CD14-positive monocyte (primary cell): ENCODE results near the gene RUNDC1. TPM values are rescaled to one million over a fixed set of nuclear protein-coding genes. Genes with fewer than 3 reads are reported as not detected.

Experiments
- DNase-seq, 3 donors: peaks; one replicate each; pipeline ENCODE4 v3.0.0-alpha.2; 2011 to 2022
- H2AFZ ChIP-seq: 2 replicates; pipeline ENCODE4 v1.6.0; 2012; ENCODE audit warnings: mild to moderate bottlenecking, low read depth, low read length, inconsistent platforms; ENCODE audit not compliant: insufficient read depth, poor library complexity, severe bottlenecking
- H3K27ac ChIP-seq, 2 donors: 1 replicate in 1 of 2; 2 replicates in 1 of 2; pipeline ENCODE4 v1.5.1; 2012 to 2013; ENCODE audit warnings: low read length in 2 of 2, control low read depth in 1 of 2, inconsistent platforms in 1 of 2, low read depth in 1 of 2, mild to moderate bottlenecking in 1 of 2
- H3K27me3 ChIP-seq, 2 donors: one replicate each; pipeline versions ENCODE4 v1.6.0 to v1.6.1; 2011 to 2013; ENCODE audit warnings: low read length in 2 of 2; ENCODE audit not compliant: control insufficient read depth in 2 of 2, insufficient read depth in 2 of 2
- H3K36me3 ChIP-seq, 2 donors: replicated peaks in 1 of 2; 1 replicate in 1 of 2; 2 replicates in 1 of 2; pipeline versions ENCODE4 v1.5.1 to v1.6.1; 2012 to 2013; ENCODE audit warnings: low read length in 2 of 2, control low read depth in 1 of 2, inconsistent platforms in 1 of 2, mild to moderate bottlenecking in 1 of 2; ENCODE audit not compliant: insufficient read depth in 2 of 2, control insufficient read depth in 1 of 2
- H3K4me1 ChIP-seq, 2 donors: 1 replicate in 1 of 2; 2 replicates in 1 of 2; pipeline versions ENCODE4 v1.5.1 to v1.6.1; 2012 to 2013; ENCODE audit warnings: low read length in 2 of 2, control low read depth in 1 of 2, inconsistent platforms in 1 of 2, mild to moderate bottlenecking in 1 of 2, moderate library complexity in 1 of 2; ENCODE audit not compliant: insufficient read depth in 2 of 2, control insufficient read depth in 1 of 2
- H3K4me2 ChIP-seq: replicated peaks from 2 replicates; pipeline ENCODE3; 2012; ENCODE audit warnings: low read length, moderate library complexity, mild to moderate bottlenecking; ENCODE audit not compliant: poor library complexity, severe bottlenecking; ENCODE audit errors: extremely low read depth
- H3K4me3 ChIP-seq, 3 experiments: fragments of 200-600 bp in 1 of 3; sonication (generic) in 1 of 3; replicated peaks in 1 of 3; 1 replicate in 2 of 3; 2 replicates in 1 of 3; pipeline ENCODE4 v1.5.1; 2011 to 2013; ENCODE audit warnings: low read length in 3 of 3, mild to moderate bottlenecking in 3 of 3, control low read depth in 2 of 3, low read depth in 2 of 3, inconsistent platforms in 1 of 3, moderate library complexity in 1 of 3
- H3K79me2 ChIP-seq: 2 replicates; pipeline ENCODE4 v1.6.0; 2012; ENCODE audit warnings: mild to moderate bottlenecking, control low read depth, inconsistent platforms, low read length, moderate library complexity; ENCODE audit not compliant: insufficient read depth
- H3K9ac ChIP-seq: 2 replicates; pipeline ENCODE4 v1.6.0; 2017; ENCODE audit warnings: low read length, mild to moderate bottlenecking; ENCODE audit not compliant: insufficient read depth, poor library complexity, severe bottlenecking
- H3K9me3 ChIP-seq, 2 donors: replicated peaks in 1 of 2; 1 replicate in 1 of 2; 2 replicates in 1 of 2; pipeline versions ENCODE4 v1.5.1 to v1.6.1; 2012 to 2013; ENCODE audit warnings: low read length in 2 of 2, control low read depth in 1 of 2; ENCODE audit not compliant: control insufficient read depth in 1 of 2, insufficient read depth in 1 of 2
- H4K20me1 ChIP-seq: 2 replicates; pipeline ENCODE4 v1.6.0; 2012; ENCODE audit warnings: mild to moderate bottlenecking, low read length, control low read depth, moderate library complexity; ENCODE audit not compliant: insufficient read depth
- H3K27ac Mint-ChIP-seq, 7 donors: one replicate each; pipeline ENCODE4 v1.8.0; 2020; ENCODE audit warnings: mild to moderate bottlenecking in 7 of 7, mixed read lengths in 7 of 7, moderate library complexity in 6 of 7, inconsistent platforms in 2 of 7
- H3K27me3 Mint-ChIP-seq, 3 donors: one replicate each; pipeline ENCODE4 v1.8.0; 2021 to 2022; ENCODE audit warnings: low read depth in 3 of 3, mild to moderate bottlenecking in 3 of 3, mixed read lengths in 3 of 3, moderate library complexity in 3 of 3, inconsistent platforms in 1 of 3
- H3K36me3 Mint-ChIP-seq, 2 donors: one replicate each; pipeline ENCODE4 v1.8.0; 2020; ENCODE audit warnings: mixed read lengths in 2 of 2, inconsistent platforms in 1 of 2, mild to moderate bottlenecking in 1 of 2
- H3K4me1 Mint-ChIP-seq: one replicate; pipeline ENCODE4 v1.8.0; 2020; ENCODE audit warnings: mild to moderate bottlenecking, mixed read lengths
- H3K4me3 Mint-ChIP-seq, 2 donors: one replicate each; pipeline ENCODE4 v1.8.0; 2020; ENCODE audit warnings: mild to moderate bottlenecking in 2 of 2, mixed read lengths in 2 of 2, moderate library complexity in 1 of 2
- H3K9me3 Mint-ChIP-seq, 7 donors: one replicate each; pipeline ENCODE4 v1.8.0; 2020 to 2022; ENCODE audit warnings: mixed read lengths in 7 of 7, mild to moderate bottlenecking in 6 of 7, moderate library complexity in 6 of 7, inconsistent platforms in 2 of 7
- CTCF ChIP-seq: fragments of 200-600 bp; IDR thresholded peaks from one replicate; pipeline ENCODE4 v1.8.0; 2022; ENCODE audit warnings: antibody characterized with exemption, mild to moderate bottlenecking
- WGBS: methylation state at CpG from one replicate; pipeline ENCODE4 v1.1.5; 2013; ENCODE audit warnings: missing lambda C conversion rate; ENCODE audit not compliant: insufficient coverage; 5-methylcytosine and 5-hydroxymethylcytosine counted together
- intact Hi-C, 2 donors: fragments of 100-400 bp; cut with micrococcal nuclease; formaldehyde crosslinking; loops; one replicate each; pipeline versions ENCODE4 v1.15.0 to v1.15.1; 2023
- polyA plus RNA-seq, 3 donors: library from polyadenylated mRNA; depleted of rRNA in 1 of 3; unstranded in 2 of 3; stranded (reverse) in 1 of 3; fragments of 300-500 nt in 2 of 3; fragments of >200 nt in 1 of 3; fragmentation: Illumina TruSeq in 2 of 3; gene quantifications; 1 replicate in 2 of 3; 2 replicates in 1 of 3; pipeline ENCODE4 v1.2.3, GENCODE V29; 2012 to 2021

Gene RUNDC1
- polyA plus RNA-seq, 3 donors, result 7.5 to 10.3 (median 9.9) TPM

GRCh38 chr17:43028221-43028861 is 48.0 kb downstream of the RUNDC1 start:
- Mint-ChIP-seq H3K4me3 (no peak overlapping the region), H3K27me3 (peaks cover 8 to 27% (median 16%) of the 10 kb centered on the region in 3 donors), H3K4me1 (peaks cover 30% of the 10 kb centered on the region), H3K9me3 (peaks cover 0 to 3% (median 0%) of the 10 kb centered on the region in 7 donors), H3K27ac (no peak overlapping the region), H3K36me3 (peaks cover 0 to 3% of the 10 kb centered on the region in 2 donors)
- intact Hi-C loops, result loop anchor here in 1 of 2 donors (10.0 kb wide), 2 partner anchors 96 to 146 kb away; partner anchors contain the start of genes BRCA1 and NBR1
- H3K27me3 ChIP-seq, result peaks cover 0 to 15% of the 10 kb centered on the region in 2 donors
- H3K36me3 ChIP-seq, result no peaks in the 10 kb centered on the region
- H3K79me2 ChIP-seq, result no peaks in the 10 kb centered on the region
- 92% methylated on average over 15 of the region's 17 CpGs for WGBS
- H3K4me3 ChIP-seq, result no peak overlapping the region
- H3K9ac ChIP-seq, result no peak overlapping the region
- no peak for DNase-seq
- no peak overlapping the region for H3K27ac ChIP-seq
- H3K4me2 ChIP-seq, result no peak overlapping the region
- H3K4me1 ChIP-seq, result peaks cover 13 to 26% of the 10 kb centered on the region in 2 donors
- TF ChIP-seq CTCF, result no peak
- no peak overlapping the region for H2AFZ ChIP-seq
- H3K9me3 ChIP-seq, result no peaks in the 10 kb centered on the region
- H4K20me1 ChIP-seq, result no peaks in the 10 kb centered on the region

- Mint-ChIP-seq H3K36me3 (peaks cover 0 to 3% of the 10 kb centered on the region in 2 donors), H3K27me3 (peaks cover 3 to 15% (median 8%) of the 10 kb centered on the region in 3 donors), H3K4me3 (no peak overlapping the region), H3K27ac (peak overlapping the region in 4 of 7 donors; percentile 7 to 72 (median 31)), H3K9me3 (peaks cover 0 to 2% (median 0%) of the 10 kb centered on the region in 7 donors), H3K4me1 (peaks cover 17% of the 10 kb centered on the region)
- peaks cover 0 to 10% of the 10 kb centered on the region in 2 donors for H3K4me1 ChIP-seq
- H3K27me3 ChIP-seq, result peaks cover 0 to 9% of the 10 kb centered on the region in 2 donors
- H3K4me2 ChIP-seq, result no peak overlapping the region
- no peak overlapping the region for H2AFZ ChIP-seq
- no peaks in the 10 kb centered on the region for H4K20me1 ChIP-seq
- no peak for DNase-seq
- TF ChIP-seq CTCF, result no peak
- WGBS, result 92% methylated on average over 4 of the region's 6 CpGs
- H3K79me2 ChIP-seq, result no peaks in the 10 kb centered on the region
- H3K9ac ChIP-seq, result no peak overlapping the region
- no peak overlapping the region for H3K27ac ChIP-seq
- intact Hi-C loops, result no loop called here
- H3K4me3 ChIP-seq, result no peak overlapping the region
- H3K9me3 ChIP-seq, result no peaks in the 10 kb centered on the region
- H3K36me3 ChIP-seq, result no peaks in the 10 kb centered on the region
These were observed 49.9 kb downstream of the RUNDC1 start for GRCh38 chr17:43030137-43030767.
